ENCODE measurements around the gene C5orf52. TPM values are rescaled to one million over a fixed set of nuclear protein-coding genes. Genes with fewer than 3 reads are reported as not detected.
"Not testable (repeated sequence)": the region's sequence is repeated elsewhere in the genome, so short reads cannot be mapped to it uniquely, and the experiment has no call there.

C5orf52 gene
- total RNA-seq, 4 donors from 2014 or later: not detected

- Histone ChIP-seq H3K9me3 (no peaks in the 10 kb centered on the region), H3K4me3 (no peak overlapping the region)
- intact Hi-C loops (cut with DNase I; ENCODE audit: low total_unique reads): no loop called here
Measured at GRCh38 chr5:157714596-157714864, 43.2 kb downstream of the C5orf52 start.

GRCh38 chr5:157718519-157718918, 47.2 kb downstream of the C5orf52 start:
- intact Hi-C loops (cut with DNase I; ENCODE audit: low total_unique reads): no loop called here
- Histone ChIP-seq H3K36me3 (no peaks in the 10 kb centered on the region), H3K4me1 (no peaks in the 10 kb centered on the region), H3K4me3 (no peak overlapping the region), H3K27ac (no peak overlapping the region), H3K9me3 (no peaks in the 10 kb centered on the region), H3K27me3 (no peaks in the 10 kb centered on the region)
- DNase-seq: no peak
- TF ChIP-seq POLR2A (IDR thresholded peaks at IDR 0.05) (no peak), CTCF (IDR thresholded peaks at IDR 0.05) (peak; percentile 52 to 84 (median 71))

More at GRCh38 chr5:157714596-157714864, 43.2 kb downstream of the C5orf52 start:
- DNase-seq: no peak
- Histone ChIP-seq H3K27me3 (no peaks in the 10 kb centered on the region), H3K4me1 (no peaks in the 10 kb centered on the region), H3K27ac (no peak overlapping the region), H3K36me3 (no peaks in the 10 kb centered on the region)
- TF ChIP-seq POLR2A (IDR thresholded peaks at IDR 0.05): no peak
- no peak for TF ChIP-seq CTCF (IDR thresholded peaks at IDR 0.05)

- H3K36me3 ChIP-seq: no peaks in the 10 kb centered on the region
- H3K4me3 ChIP-seq: no peak overlapping the region
Measured at GRCh38 chr5:157719245-157719644, 47.9 kb downstream of the C5orf52 start.

GRCh38 chr5:157721159-157721558, 49.8 kb downstream of the C5orf52 start:
- intact Hi-C loops (cut with DNase I; ENCODE audit: low total_unique reads): no loop called here
- DNase-seq: no peak

More at GRCh38 chr5:157719245-157719644, 47.9 kb downstream of the C5orf52 start:
- no peaks in the 10 kb centered on the region for H3K4me1 ChIP-seq
- intact Hi-C loops (cut with DNase I; ENCODE audit: low total_unique reads): no loop called here
- TF ChIP-seq CTCF (IDR thresholded peaks at IDR 0.05) (no peak), POLR2A (IDR thresholded peaks at IDR 0.05) (no peak)
- no peaks in the 10 kb centered on the region for H3K27me3 ChIP-seq
- no peak overlapping the region for H3K27ac ChIP-seq
- no peak for DNase-seq
- H3K9me3 ChIP-seq: no peaks in the 10 kb centered on the region

GRCh38 chr5:157722895-157723294, 51.6 kb downstream of the C5orf52 start:
- DNase-seq: not testable (repeated sequence)

More at GRCh38 chr5:157721159-157721558, 49.8 kb downstream of the C5orf52 start:
- no peaks in the 10 kb centered on the region for H3K36me3 ChIP-seq
- no peaks in the 10 kb centered on the region for H3K9me3 ChIP-seq
- no peak for TF ChIP-seq POLR2A (IDR thresholded peaks at IDR 0.05)
- no peak for TF ChIP-seq CTCF (IDR thresholded peaks at IDR 0.05)
- H3K27ac ChIP-seq: no peak overlapping the region
- no peak overlapping the region for H3K4me3 ChIP-seq
- no peaks in the 10 kb centered on the region for H3K4me1 ChIP-seq
- no peaks in the 10 kb centered on the region for H3K27me3 ChIP-seq

GRCh38 chr5:157726607-157727006, 55.3 kb downstream of the C5orf52 start:
- H3K36me3 ChIP-seq; DNase-seq; H3K9me3 ChIP-seq; intact Hi-C loops (cut with DNase I; ENCODE audit: low total_unique reads); H3K27ac ChIP-seq; H3K27me3 ChIP-seq; H3K4me3 ChIP-seq; H3K4me1 ChIP-seq: not testable (repeated sequence)

More at GRCh38 chr5:157722895-157723294, 51.6 kb downstream of the C5orf52 start:
- H3K9me3 ChIP-seq; intact Hi-C loops (cut with DNase I; ENCODE audit: low total_unique reads); H3K27me3 ChIP-seq; H3K27ac ChIP-seq; H3K4me3 ChIP-seq; H3K36me3 ChIP-seq; H3K4me1 ChIP-seq: not testable (repeated sequence)

- H3K27me3 ChIP-seq; H3K4me1 ChIP-seq; intact Hi-C loops (cut with DNase I; ENCODE audit: low total_unique reads); H3K9me3 ChIP-seq; DNase-seq; H3K4me3 ChIP-seq; H3K27ac ChIP-seq; H3K36me3 ChIP-seq: not testable (repeated sequence)
Measured at GRCh38 chr5:157727858-157728257, 56.5 kb downstream of the C5orf52 start.

Measured in uterus (tissue), 4 donors.